ENCODE data around the gene MYZAP. TPM values are rescaled to one million over a fixed set of nuclear protein-coding genes. Genes with fewer than 3 reads are reported as not detected.

Gene MYZAP
- total and polyA plus RNA-seq, 2 of the 13 experiments (the other 11 are each of a cell fraction or from before 2014, with no cell fraction given) = not detected

- H3K79me2 ChIP-seq (ENCODE audit: insufficient read depth, low read length) = no peaks in the 10 kb centered on the region
- H3K27ac ChIP-seq (ENCODE audit: extremely low read length, insufficient read depth, low read length) = no peak overlapping the region
- H2AFZ ChIP-seq (ENCODE audit: low read length) = no peak overlapping the region
- ATAC-seq = peak; percentile 63
- in situ Hi-C loops (cut with HindIII; ENCODE audit: extremely low pct_ligation_motif_present, low pct_unique_long_range_greater_than_20kb) = loop anchor here (5.0 kb wide), 1 partner anchor 50 kb away; no protein-coding TSS in a partner anchor
- no peaks in the 10 kb centered on the region for H3K9me3 ChIP-seq (ENCODE audit: low read length)
- no peak overlapping the region for H3K4me2 ChIP-seq (ENCODE audit: low read depth, low read length)
- no peaks in the 10 kb centered on the region for H3K36me3 ChIP-seq (replicated peaks in 1 of 2; ENCODE audit: control insufficient read depth in 1 of 2, insufficient read depth in 2 of 2, low read length in 2 of 2)
- H3K27me3 ChIP-seq (ENCODE audit: control insufficient read depth in 1 of 2, insufficient read depth in 2 of 2, low read length in 2 of 2) = peaks cover 1 to 16% of the 10 kb centered on the region in 2 experiments; a peak in 3 of 5 replicates
- peaks cover 33% of the 10 kb centered on the region for H3K4me1 ChIP-seq (ENCODE audit: insufficient read depth, low read length)
- H4K20me1 ChIP-seq (ENCODE audit: insufficient read depth, low read length) = no peaks in the 10 kb centered on the region
- no peak for FAIRE-seq
- H3K4me3 ChIP-seq (replicated peaks in 1 of 3; ENCODE audit: insufficient read depth in 1 of 3, low read depth in 2 of 3, low read length in 3 of 3) = no peak overlapping the region
- H3K9ac ChIP-seq (ENCODE audit: insufficient read depth, low read depth, low read length) = no peak overlapping the region
- DNase-seq (ENCODE audit: low spot score) = peak; percentile 12
- 28% methylated on average over 3 of the region's 3 CpGs for WGBS (ENCODE audit: low lambda C conversion rate)
- CTCF ChIA-PET (ENCODE audit: low intra/inter-chr PET ratio, low total read pairs) = interaction anchor here (0.6 kb wide), 1 partner anchor 52 kb away, joined by 3 read pairs; no protein-coding TSS in a partner anchor
- no TSS peak for BruUV-seq (replicated peaks)
- POLR2A ChIA-PET = no interaction called here
- TF ChIP-seq HDAC6 (IDR thresholded peaks at IDR 0.05; ENCODE audit: low read depth, low read length) (no peak), ZC3H4 (CRISPR knock-in tag; IDR thresholded peaks at IDR 0.05; ENCODE audit: borderline replicate concordance) (no peak), PCBP1 (IDR thresholded peaks at IDR 0.05; ENCODE audit: borderline replicate concordance, low read depth, low read length) (no peak), STAG1 (CRISPR knock-in tag; IDR thresholded peaks at IDR 0.05) (peak; percentile 54)
- TF ChIP-seq, protein P1, sequence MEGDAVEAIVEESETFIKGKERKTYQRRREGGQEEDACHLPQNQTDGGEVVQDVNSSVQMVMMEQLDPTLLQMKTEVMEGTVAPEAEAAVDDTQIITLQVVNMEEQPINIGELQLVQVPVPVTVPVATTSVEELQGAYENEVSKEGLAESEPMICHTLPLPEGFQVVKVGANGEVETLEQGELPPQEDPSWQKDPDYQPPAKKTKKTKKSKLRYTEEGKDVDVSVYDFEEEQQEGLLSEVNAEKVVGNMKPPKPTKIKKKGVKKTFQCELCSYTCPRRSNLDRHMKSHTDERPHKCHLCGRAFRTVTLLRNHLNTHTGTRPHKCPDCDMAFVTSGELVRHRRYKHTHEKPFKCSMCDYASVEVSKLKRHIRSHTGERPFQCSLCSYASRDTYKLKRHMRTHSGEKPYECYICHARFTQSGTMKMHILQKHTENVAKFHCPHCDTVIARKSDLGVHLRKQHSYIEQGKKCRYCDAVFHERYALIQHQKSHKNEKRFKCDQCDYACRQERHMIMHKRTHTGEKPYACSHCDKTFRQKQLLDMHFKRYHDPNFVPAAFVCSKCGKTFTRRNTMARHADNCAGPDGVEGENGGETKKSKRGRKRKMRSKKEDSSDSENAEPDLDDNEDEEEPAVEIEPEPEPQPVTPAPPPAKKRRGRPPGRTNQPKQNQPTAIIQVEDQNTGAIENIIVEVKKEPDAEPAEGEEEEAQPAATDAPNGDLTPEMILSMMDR (CRISPR knock-in tag; IDR thresholded peaks at IDR 0.05) = peak; percentile 42; the same call in 1 of the 2 replicates
- intact Hi-C loops (cut with micrococcal nuclease; ENCODE audit: unreplicated experiment) = loop anchor here (2.0 kb wide), 1 partner anchor 51 kb away; no protein-coding TSS in a partner anchor
These were observed 20.2 kb downstream of the MYZAP start for GRCh38 chr15:57611938-57612337.

GRCh38 chr15:57614241-57614640, 22.5 kb downstream of the MYZAP start:
- no peak overlapping the region for H3K9ac ChIP-seq (ENCODE audit: insufficient read depth, low read depth, low read length)
- no peak overlapping the region for H3K27ac ChIP-seq (ENCODE audit: extremely low read length, insufficient read depth, low read length)
- no peaks in the 10 kb centered on the region for H4K20me1 ChIP-seq (ENCODE audit: insufficient read depth, low read length)
- CTCF ChIA-PET (ENCODE audit: low intra/inter-chr PET ratio, low total read pairs) = no interaction called here
- 17% methylated on average over 7 of the region's 7 CpGs for WGBS (ENCODE audit: low lambda C conversion rate)
- no peak overlapping the region for H3K4me2 ChIP-seq (ENCODE audit: low read depth, low read length)
- intact Hi-C loops (cut with micrococcal nuclease; ENCODE audit: unreplicated experiment) = no loop called here
- H3K36me3 ChIP-seq (replicated peaks in 1 of 2; ENCODE audit: control insufficient read depth in 1 of 2, insufficient read depth in 2 of 2, low read length in 2 of 2) = no peaks in the 10 kb centered on the region
- no peak for DNase-seq (ENCODE audit: low spot score)
- no peak overlapping the region for H2AFZ ChIP-seq (ENCODE audit: low read length)
- FAIRE-seq = no peak
- in situ Hi-C loops (cut with HindIII; ENCODE audit: extremely low pct_ligation_motif_present, low pct_unique_long_range_greater_than_20kb) = loop anchor here (5.0 kb wide), 1 partner anchor 52 kb away; no protein-coding TSS in a partner anchor
- peaks cover 33% of the 10 kb centered on the region for H3K4me1 ChIP-seq (ENCODE audit: insufficient read depth, low read length)
- POLR2A ChIA-PET = no interaction called here
- H3K4me3 ChIP-seq (replicated peaks in 1 of 3; ENCODE audit: insufficient read depth in 1 of 3, low read depth in 2 of 3, low read length in 3 of 3) = no peak overlapping the region
- H3K27me3 ChIP-seq (ENCODE audit: control insufficient read depth in 1 of 2, insufficient read depth in 2 of 2, low read length in 2 of 2) = peaks cover 0 to 5% of the 10 kb centered on the region in 2 experiments; a peak in 3 of 5 replicates
- H3K9me3 ChIP-seq (ENCODE audit: low read length) = no peaks in the 10 kb centered on the region
- no peak for ATAC-seq
- no peaks in the 10 kb centered on the region for H3K79me2 ChIP-seq (ENCODE audit: insufficient read depth, low read length)
- no TSS peak for BruUV-seq (replicated peaks)
- TF ChIP-seq ETS1 (CRISPR knock-in tag; IDR thresholded peaks at IDR 0.05) (no peak), DMAP1 (CRISPR knock-in tag; IDR thresholded peaks at IDR 0.05) (no peak), RNF219 (CRISPR knock-in tag; IDR thresholded peaks at IDR 0.05) (no peak), NCOA1 (CRISPR knock-in tag; IDR thresholded peaks at IDR 0.05) (no peak)
- TF ChIP-seq, protein P2, sequence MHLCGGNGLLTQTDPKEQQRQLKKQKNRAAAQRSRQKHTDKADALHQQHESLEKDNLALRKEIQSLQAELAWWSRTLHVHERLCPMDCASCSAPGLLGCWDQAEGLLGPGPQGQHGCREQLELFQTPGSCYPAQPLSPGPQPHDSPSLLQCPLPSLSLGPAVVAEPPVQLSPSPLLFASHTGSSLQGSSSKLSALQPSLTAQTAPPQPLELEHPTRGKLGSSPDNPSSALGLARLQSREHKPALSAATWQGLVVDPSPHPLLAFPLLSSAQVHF (CRISPR knock-in tag; IDR thresholded peaks at IDR 0.05) = no peak
